ENCODE results near the gene CCDC197.

The CCDC197 gene

DNA sequence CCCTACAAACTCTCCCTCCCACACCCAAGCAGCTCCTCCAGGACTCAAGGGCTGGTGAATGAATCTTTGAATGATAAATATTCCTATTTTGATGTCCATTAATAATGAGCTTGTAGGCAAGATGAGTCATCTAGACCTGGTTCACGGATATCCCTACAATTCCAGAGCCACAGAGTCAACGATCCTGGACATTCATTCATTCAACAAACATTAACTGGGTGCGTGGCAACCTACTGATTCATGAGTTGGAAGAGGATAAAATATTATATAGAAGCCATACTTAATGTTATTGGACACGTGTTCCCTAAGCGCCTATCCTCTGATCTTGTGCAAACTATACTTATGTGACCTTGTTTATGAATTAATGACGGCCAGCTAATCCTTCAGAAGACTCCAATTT is 28.6 kb downstream of the CCDC197 start:
- no peaks in the 10 kb centered on the region for H3K9me3 ChIP-seq (ENCODE audit: severe bottlenecking)
- ATAC-seq (ENCODE audit: low read depth), result no peak
- H3K27ac ChIP-seq (ENCODE audit: poor library complexity, severe bottlenecking), result no peak overlapping the region
- TF ChIP-seq, protein P1, sequence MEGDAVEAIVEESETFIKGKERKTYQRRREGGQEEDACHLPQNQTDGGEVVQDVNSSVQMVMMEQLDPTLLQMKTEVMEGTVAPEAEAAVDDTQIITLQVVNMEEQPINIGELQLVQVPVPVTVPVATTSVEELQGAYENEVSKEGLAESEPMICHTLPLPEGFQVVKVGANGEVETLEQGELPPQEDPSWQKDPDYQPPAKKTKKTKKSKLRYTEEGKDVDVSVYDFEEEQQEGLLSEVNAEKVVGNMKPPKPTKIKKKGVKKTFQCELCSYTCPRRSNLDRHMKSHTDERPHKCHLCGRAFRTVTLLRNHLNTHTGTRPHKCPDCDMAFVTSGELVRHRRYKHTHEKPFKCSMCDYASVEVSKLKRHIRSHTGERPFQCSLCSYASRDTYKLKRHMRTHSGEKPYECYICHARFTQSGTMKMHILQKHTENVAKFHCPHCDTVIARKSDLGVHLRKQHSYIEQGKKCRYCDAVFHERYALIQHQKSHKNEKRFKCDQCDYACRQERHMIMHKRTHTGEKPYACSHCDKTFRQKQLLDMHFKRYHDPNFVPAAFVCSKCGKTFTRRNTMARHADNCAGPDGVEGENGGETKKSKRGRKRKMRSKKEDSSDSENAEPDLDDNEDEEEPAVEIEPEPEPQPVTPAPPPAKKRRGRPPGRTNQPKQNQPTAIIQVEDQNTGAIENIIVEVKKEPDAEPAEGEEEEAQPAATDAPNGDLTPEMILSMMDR (IDR thresholded peaks at IDR 0.05; ENCODE audit: poor library complexity, severe bottlenecking), result no peak
- no peaks in the 10 kb centered on the region for H3K27me3 ChIP-seq (ENCODE audit: insufficient read depth, poor library complexity, severe bottlenecking)
- no peaks in the 10 kb centered on the region for H3K36me3 ChIP-seq (ENCODE audit: low read depth)
- H3K4me3 ChIP-seq (ENCODE audit: severe bottlenecking), result peak overlapping the region; percentile 33
- peaks cover 20% of the 10 kb centered on the region for H3K4me1 ChIP-seq (ENCODE audit: insufficient read depth, poor library complexity, severe bottlenecking)
- DNase-seq (ENCODE audit: low spot score), result no peak

DNA sequence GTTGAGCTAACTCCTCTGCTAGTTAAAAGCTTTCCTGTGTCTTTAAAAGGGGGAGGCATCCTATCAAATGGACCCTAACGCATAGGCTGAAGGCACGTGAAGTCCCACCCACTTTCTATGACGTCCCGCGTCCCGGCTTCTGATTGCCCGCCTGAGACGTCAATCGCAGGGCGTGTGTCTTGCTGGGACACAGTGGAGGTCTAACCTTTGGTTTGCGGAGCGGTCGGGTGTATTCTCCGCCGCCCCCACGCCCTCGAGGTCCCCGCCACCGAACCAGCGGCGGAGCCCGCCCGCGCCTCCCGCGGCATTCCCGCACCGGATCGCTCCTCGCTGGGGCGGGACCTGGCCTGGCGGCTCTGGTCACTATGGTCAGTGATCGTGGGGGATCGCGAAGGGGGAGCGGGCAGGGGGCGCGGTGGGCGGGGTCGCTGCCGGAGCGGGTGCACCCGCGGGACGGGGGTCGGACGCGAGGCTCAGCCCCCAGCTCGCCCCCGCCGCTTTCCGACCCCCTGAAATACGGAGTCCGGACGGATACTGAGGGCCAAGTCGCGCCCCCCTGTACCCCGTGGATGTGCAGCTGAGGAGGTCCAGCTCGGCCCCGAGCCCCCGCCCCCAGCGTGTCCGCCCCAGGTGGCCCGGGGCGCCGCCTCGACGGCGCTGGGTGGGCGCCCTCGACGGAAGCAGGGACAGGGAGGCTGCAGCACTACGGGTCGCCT is 29.2 kb downstream of the CCDC197 start, which contains the start of gene OTUB2:
Gene OTUB2, plus strand, starts transcription at position 168 of the 716 bp plus-strand sequence. Its CDS starts 198 bp downstream, at position 366.
- peak within 1 kb of the TSS; percentile 33 for H3K4me3 ChIP-seq (ENCODE audit: severe bottlenecking)

DNA sequence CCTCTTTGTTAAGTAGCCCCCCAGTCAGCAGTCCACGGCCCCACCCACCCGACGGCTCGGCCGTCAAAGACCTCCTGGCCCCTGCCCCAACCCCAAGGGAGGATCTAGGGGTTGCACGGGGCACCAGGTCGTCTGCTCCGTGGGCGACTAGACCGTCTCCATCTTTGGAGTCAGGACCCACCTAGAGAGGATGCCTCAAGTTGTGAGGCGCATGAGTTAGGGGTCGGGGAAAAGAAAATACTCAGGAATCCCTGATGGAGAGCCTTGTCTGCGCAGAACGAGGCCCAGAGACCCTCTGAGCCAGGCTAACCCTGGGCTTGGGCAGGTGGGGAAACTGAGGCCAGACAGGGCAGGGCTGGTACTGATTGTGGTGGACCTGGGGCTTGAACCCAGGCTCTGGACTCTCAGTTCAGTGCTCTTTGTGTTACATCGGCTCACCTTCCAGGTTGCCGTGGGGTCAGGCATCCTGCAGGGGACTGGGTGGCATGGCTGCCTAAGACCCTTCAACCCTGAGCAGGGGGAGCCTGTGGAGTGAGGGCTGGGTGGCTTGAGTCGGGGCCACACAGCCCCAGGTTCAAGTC is 29.9 kb downstream of the CCDC197 start:
- TF ChIP-seq, protein P1 (IDR thresholded peaks at IDR 0.05; ENCODE audit: poor library complexity, severe bottlenecking), result no peak

More for the DNA sequence above, 29.2 kb downstream of the CCDC197 start, which contains the start of gene OTUB2:
- Histone ChIP-seq H3K9me3 (ENCODE audit: severe bottlenecking) (no peaks in the 10 kb centered on the region), H3K4me1 (ENCODE audit: insufficient read depth, poor library complexity, severe bottlenecking) (peaks cover 20% of the 10 kb centered on the region), H3K27me3 (ENCODE audit: insufficient read depth, poor library complexity, severe bottlenecking) (no peaks in the 10 kb centered on the region), H3K27ac (ENCODE audit: poor library complexity, severe bottlenecking) (no peak within 1 kb of the TSS), H3K36me3 (ENCODE audit: low read depth) (no peaks in the 10 kb centered on the region)
- TF ChIP-seq, protein P1 (IDR thresholded peaks at IDR 0.05; ENCODE audit: poor library complexity, severe bottlenecking), result no peak
- DNase-seq (ENCODE audit: low spot score) (peak; percentile 98), ATAC-seq (ENCODE audit: low read depth) (peak; percentile 96)

DNA sequence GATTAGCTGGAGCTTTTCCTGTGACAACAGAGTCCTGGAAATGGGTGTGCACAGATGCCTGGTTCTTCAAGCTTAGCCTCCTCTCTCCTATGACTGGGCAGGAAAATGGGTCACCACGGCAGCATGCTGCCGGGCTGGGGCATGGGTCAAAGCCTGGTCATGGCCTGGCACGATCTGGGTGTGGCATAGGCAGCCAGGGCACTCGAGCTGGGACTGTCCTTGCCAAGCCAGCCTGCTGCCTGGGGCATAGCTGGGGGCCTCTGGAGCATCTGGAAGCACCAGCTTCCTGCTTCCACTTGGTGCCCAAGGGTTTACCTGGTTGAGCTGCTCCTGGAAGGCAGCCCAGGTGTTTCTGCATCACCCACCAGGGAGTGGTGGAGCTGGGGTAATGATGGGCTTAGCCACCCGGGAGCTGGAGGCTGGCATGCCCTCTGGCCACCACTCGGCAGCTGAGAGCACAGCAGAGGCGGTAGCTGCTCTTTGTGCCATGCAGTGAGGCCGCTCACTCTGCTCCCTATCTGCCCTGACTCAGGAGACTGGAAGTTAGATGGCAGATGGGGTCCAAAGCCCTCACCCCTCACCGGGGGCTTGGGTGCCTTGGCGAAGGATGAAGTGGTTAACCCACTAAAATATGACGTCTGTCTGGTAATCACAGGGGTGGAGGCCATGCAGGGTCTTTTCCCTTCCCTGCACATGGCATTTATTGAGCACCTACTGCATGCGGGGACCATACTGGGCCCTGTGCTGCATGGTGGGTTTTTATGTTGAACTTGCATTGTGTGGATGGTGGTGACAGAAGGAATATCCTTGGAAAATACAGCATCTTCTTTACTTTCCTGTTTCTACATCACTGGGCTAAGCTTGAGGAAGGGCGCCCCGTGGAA is 30.7 kb downstream of the CCDC197 start:
- Histone ChIP-seq H3K4me1 (ENCODE audit: insufficient read depth, poor library complexity, severe bottlenecking) (peaks cover 20% of the 10 kb centered on the region), H3K4me3 (ENCODE audit: severe bottlenecking) (no peak overlapping the region), H3K36me3 (ENCODE audit: low read depth) (no peaks in the 10 kb centered on the region), H3K27ac (ENCODE audit: poor library complexity, severe bottlenecking) (peak overlapping the region; percentile 9), H3K9me3 (ENCODE audit: severe bottlenecking) (no peaks in the 10 kb centered on the region), H3K27me3 (ENCODE audit: insufficient read depth, poor library complexity, severe bottlenecking) (no peaks in the 10 kb centered on the region)
- DNase-seq (ENCODE audit: low spot score) (no peak), ATAC-seq (ENCODE audit: low read depth) (peak; percentile 9; the same call in 2 of the 3 replicates)
- TF ChIP-seq, protein P1 (IDR thresholded peaks at IDR 0.05; ENCODE audit: poor library complexity, severe bottlenecking), result no peak

More for the DNA sequence above, 29.9 kb downstream of the CCDC197 start:
- Histone ChIP-seq H3K27ac (ENCODE audit: poor library complexity, severe bottlenecking) (no peak overlapping the region), H3K36me3 (ENCODE audit: low read depth) (no peaks in the 10 kb centered on the region), H3K27me3 (ENCODE audit: insufficient read depth, poor library complexity, severe bottlenecking) (no peaks in the 10 kb centered on the region), H3K4me3 (ENCODE audit: severe bottlenecking) (peak overlapping the region; percentile 33), H3K4me1 (ENCODE audit: insufficient read depth, poor library complexity, severe bottlenecking) (peaks cover 20% of the 10 kb centered on the region), H3K9me3 (ENCODE audit: severe bottlenecking) (no peaks in the 10 kb centered on the region)
- ATAC-seq (ENCODE audit: low read depth), result no peak
- DNase-seq (ENCODE audit: low spot score), result no peak
